SJCRH30 (cell line): ENCODE data around the gene DBN1. TPM values are rescaled to one million over a fixed set of nuclear protein-coding genes. Genes with fewer than 3 reads are reported as not detected.
"Not testable (repeated sequence)": the region's sequence is repeated elsewhere in the genome, so short reads cannot be mapped to it uniquely, and the experiment has no call there.

ENCODE experiments used
- DNase-seq, 2 experiments: peaks; one replicate each; pipeline ENCODE4 v3.0.0-alpha.2; 2015 to 2020
- H3K27ac ChIP-seq: fragments of 250-450 bp; sonication (Bioruptor Pico); 2 replicates; pipeline ENCODE4 v1.5.1; 2020; ENCODE audit warnings: mild to moderate bottlenecking, moderate library complexity
- H3K27me3 ChIP-seq: fragments of 250-450 bp; sonication (Bioruptor Pico); 2 replicates; pipeline ENCODE4 v1.5.1; 2020; ENCODE audit warnings: mild to moderate bottlenecking, moderate library complexity
- H3K36me3 ChIP-seq: fragments of 250-450 bp; sonication (Bioruptor Pico); 2 replicates; pipeline ENCODE4 v1.5.1; 2020; ENCODE audit warnings: mild to moderate bottlenecking, moderate library complexity
- H3K4me1 ChIP-seq: fragments of 250-450 bp; sonication (Bioruptor Pico); 2 replicates; pipeline ENCODE4 v1.5.1; 2020; ENCODE audit warnings: mild to moderate bottlenecking, moderate library complexity
- H3K4me3 ChIP-seq: fragments of 250-450 bp; sonication (Bioruptor Pico); 2 replicates; pipeline ENCODE4 v1.5.1; 2020; ENCODE audit warnings: mild to moderate bottlenecking, moderate library complexity
- H3K9me3 ChIP-seq: fragments of 250-450 bp; sonication (Bioruptor Pico); replicated peaks from 2 replicates; pipeline ENCODE4 v1.5.1; 2020; ENCODE audit warnings: mild to moderate bottlenecking, moderate library complexity
- total RNA-seq: library from RNA; depleted of rRNA; stranded (reverse); fragments of >200 nt; shearing (Covaris generic); gene quantifications from 2 replicates; pipeline ENCODE4 v1.2.3, GENCODE V29; 2014; rRNA removed

The DBN1 gene
- total RNA-seq, 1 experiment from 2014 or later: 265 TPM

GRCh38 chr5:177421062-177421798, 52.2 kb downstream of the DBN1 start:
- DNase-seq: peak; percentile 40 to 54
- H3K27ac ChIP-seq: no peak overlapping the region
- no peaks in the 10 kb centered on the region for H3K27me3 ChIP-seq
- no peak overlapping the region for H3K4me3 ChIP-seq
- peaks cover 14% of the 10 kb centered on the region for H3K4me1 ChIP-seq
- no peaks in the 10 kb centered on the region for H3K9me3 ChIP-seq
- no peaks in the 10 kb centered on the region for H3K36me3 ChIP-seq

DNA sequence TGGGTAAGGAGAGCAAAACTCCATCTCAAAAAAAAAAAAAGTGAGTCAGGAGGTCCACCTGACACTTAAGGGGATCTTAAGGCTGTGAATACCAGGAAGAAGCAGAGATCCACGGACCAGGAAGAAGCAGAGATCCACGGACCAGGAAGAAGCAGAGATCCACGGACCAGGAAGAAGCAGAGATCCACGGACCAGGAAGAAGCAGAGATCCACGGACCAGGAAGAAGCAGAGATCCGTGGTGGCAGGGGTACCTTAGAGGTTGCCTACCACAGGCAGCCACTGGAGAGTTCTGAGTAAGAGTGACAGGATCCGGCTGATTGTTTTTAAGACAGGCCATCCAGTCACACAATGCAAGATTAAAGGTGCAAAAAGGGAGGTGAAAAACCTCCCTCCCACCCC, 53.0 kb downstream of the DBN1 start:
- DNase-seq, H3K4me3 ChIP-seq, H3K27ac ChIP-seq, H3K9me3 ChIP-seq, H3K36me3 ChIP-seq, H3K27me3 ChIP-seq: not testable (repeated sequence)
- H3K4me1 ChIP-seq: peaks cover 13% of the 10 kb centered on the region

- H3K4me1 ChIP-seq: peaks cover 16% of the 10 kb centered on the region
- H3K4me3 ChIP-seq: no peak overlapping the region
- no peaks in the 10 kb centered on the region for H3K27me3 ChIP-seq
- H3K9me3 ChIP-seq: no peaks in the 10 kb centered on the region
- DNase-seq: peak; percentile 44 to 62
- no peak overlapping the region for H3K27ac ChIP-seq
- H3K36me3 ChIP-seq: no peaks in the 10 kb centered on the region
These were observed 54.4 kb downstream of the DBN1 start for GRCh38 chr5:177419046-177419445.

DNA sequence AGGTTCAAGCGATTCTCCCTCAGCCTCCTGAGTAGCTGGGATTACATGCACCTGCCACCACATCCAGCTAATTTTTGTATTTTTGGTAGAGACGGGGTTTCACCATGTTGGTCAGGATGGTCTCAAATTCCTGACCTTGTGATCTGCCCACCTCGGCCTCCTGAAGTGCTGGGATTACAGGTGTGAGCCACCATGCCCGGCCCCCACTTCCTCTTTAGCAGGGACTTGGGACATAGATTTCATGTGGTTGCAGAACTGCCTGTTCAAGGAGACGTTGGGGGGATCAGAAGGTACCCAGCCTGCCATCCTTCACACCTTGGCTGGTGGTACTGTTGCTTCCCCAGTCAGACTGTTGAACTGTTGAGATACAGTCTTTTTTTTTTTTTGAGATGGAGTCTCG, 56.4 kb downstream of the DBN1 start:
- H3K36me3 ChIP-seq, H3K27ac ChIP-seq, H3K9me3 ChIP-seq, DNase-seq, H3K27me3 ChIP-seq, H3K4me3 ChIP-seq: not testable (repeated sequence)
- H3K4me1 ChIP-seq: peaks cover 34% of the 10 kb centered on the region

- Histone ChIP-seq H3K9me3 (no peaks in the 10 kb centered on the region), H3K36me3 (no peaks in the 10 kb centered on the region), H3K27me3 (no peaks in the 10 kb centered on the region), H3K4me3 (no peak overlapping the region), H3K4me1 (peaks cover 32% of the 10 kb centered on the region), H3K27ac (no peak overlapping the region)
- no peak for DNase-seq
These were observed 59.0 kb downstream of the DBN1 start for GRCh38 chr5:177414481-177414880.

DNA sequence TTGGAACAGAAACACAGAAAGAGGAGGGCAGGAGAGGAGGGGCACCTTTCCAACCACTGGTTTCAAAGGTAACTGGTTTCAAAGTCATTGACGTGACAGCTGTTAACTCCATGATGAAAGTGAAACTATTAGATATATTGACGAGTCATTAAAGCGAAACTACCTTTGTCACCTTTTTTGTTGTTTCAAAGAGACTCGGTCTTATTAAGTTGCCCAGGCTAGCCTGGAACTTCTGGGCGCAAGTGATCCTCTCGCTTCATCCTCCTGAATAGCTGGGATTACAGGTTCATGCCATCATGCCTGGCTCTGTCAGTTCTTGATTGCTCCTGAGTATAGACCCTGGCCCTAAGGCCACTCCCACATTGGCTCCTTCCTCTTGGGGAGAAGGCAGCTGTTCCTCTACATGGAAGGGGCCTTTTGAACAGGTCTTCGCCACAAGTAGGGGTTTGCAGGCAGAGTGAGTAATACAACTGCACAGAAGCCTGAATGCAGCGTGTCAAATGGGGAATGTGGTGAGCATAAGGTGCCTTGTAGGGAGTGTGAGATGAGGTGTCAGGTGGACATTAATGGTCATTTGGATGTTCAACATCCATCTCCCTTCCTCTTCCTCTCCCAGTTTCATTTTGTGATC, 60.7 kb downstream of the DBN1 start:
- Histone ChIP-seq H3K27ac (peak overlapping the region; percentile 79), H3K36me3 (no peaks in the 10 kb centered on the region), H3K4me1 (peaks cover 32% of the 10 kb centered on the region), H3K4me3 (no peak overlapping the region), H3K9me3 (no peaks in the 10 kb centered on the region), H3K27me3 (no peaks in the 10 kb centered on the region)
- DNase-seq: peak; percentile 92 to 96

DNA sequence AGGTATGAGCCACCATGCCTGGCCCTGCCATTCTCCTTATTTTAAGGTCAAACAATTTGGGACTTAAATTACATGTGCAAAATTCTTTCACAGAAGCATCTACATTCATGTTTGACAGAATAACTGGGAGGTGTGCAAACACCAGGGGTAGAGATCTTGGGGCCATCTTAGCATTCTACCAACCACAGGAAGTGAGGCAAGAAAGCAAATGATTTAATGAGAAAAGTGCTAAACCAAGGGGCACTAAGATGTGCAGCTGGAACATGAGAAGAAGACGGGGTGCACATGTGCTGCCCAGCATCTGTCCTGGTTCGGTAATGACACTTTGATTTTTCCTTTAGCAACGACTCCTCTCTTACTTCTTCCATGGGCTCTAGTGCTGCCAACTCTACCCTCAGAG, 62.9 kb downstream of the DBN1 start:
- no peak overlapping the region for H3K4me3 ChIP-seq
- no peak overlapping the region for H3K27ac ChIP-seq
- H3K27me3 ChIP-seq: no peaks in the 10 kb centered on the region
- H3K36me3 ChIP-seq: no peaks in the 10 kb centered on the region
- H3K9me3 ChIP-seq: no peaks in the 10 kb centered on the region
- DNase-seq: no peak
- H3K4me1 ChIP-seq: peaks cover 32% of the 10 kb centered on the region

DNA sequence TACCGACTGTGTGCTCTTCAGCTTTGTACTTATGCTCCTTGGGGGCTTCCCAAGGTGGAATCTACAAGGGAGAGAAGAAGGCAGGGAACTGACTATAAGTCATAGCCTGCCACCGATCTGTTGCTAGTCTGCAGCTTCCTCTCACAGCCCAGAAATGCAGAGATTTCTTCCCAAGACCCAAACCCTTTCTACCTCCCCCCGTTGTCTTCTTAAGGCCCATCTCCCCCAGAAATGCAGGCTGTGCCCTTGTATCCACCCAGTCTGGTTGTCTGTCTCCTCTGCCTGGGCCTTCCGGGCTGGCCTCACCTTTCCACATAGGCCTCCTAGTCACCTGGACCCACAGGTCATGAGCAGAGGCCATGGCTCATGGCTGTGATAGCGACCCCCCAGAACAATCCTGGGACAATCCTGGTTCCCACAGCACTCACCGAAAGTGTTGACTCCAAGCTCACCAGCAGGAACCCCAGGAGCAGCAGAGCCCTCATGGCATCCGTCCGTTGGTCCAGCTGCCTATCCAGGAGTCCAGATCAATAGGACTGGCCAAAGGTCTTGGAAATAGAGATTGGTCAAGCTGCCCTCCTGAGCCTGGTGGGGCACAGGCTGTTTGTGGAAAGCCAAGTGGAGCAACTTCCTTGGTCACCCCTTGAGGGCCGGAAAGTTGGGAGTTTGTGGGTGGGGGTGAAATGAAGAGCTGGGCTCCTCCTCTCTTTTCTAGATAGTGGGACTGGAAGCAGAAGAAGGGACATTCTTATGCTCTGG, 64.2 kb downstream of the DBN1 start, which contains the start of gene F12:
Gene F12, minus strand, starts transcription at position 522 of the 759 bp plus-strand sequence. Its CDS starts 37 bp downstream, at position 485.
- Histone ChIP-seq H3K27me3 (no peaks in the 10 kb centered on the region), H3K9me3 (no peaks in the 10 kb centered on the region), H3K36me3 (no peaks in the 10 kb centered on the region), H3K4me1 (peaks cover 27% of the 10 kb centered on the region), H3K4me3 (no peak within 1 kb of the TSS), H3K27ac (no peak within 1 kb of the TSS)
- no peak for DNase-seq

Other genes with a start within 250 kb of the DBN1 start
- 24.1 and 25.4 TPM in 2 replicates for gene RAB24, start 169.9 kb downstream of the DBN1 start, total RNA-seq
- gene PRELID1, start 169.8 kb downstream of the DBN1 start, total RNA-seq: 226 and 259 TPM in 2 replicates
- 36.6 and 37.6 TPM in 2 replicates for gene MXD3, start 161.7 kb downstream of the DBN1 start, total RNA-seq
- gene LMAN2, start 122.0 kb downstream of the DBN1 start, total RNA-seq: 144 and 156 TPM in 2 replicates
- gene RGS14, start 115.7 kb downstream of the DBN1 start, total RNA-seq: 4.0 and 4.8 TPM in 2 replicates
- not detected in 2 replicates for gene SLC34A1, start 89.2 kb downstream of the DBN1 start, total RNA-seq
- gene PFN3, start 73.0 kb downstream of the DBN1 start, total RNA-seq: not detected in 2 replicates
- gene F12, start 64.1 kb downstream of the DBN1 start, total RNA-seq: 5.9 and 6.5 TPM in 2 replicates
- 45.1 and 48.4 TPM in 2 replicates for gene GRK6, start 47.0 kb downstream of the DBN1 start, total RNA-seq
- gene PRR7, start 26.8 kb downstream of the DBN1 start, total RNA-seq: 6.4 TPM in 2 replicates
- gene PDLIM7, start 24.0 kb upstream of the DBN1 start, total RNA-seq: 58.4 and 68.5 TPM in 2 replicates
- 3.0 and 6.2 TPM in 2 replicates for gene DOK3, start 36.2 kb upstream of the DBN1 start, total RNA-seq
- 68.5 and 76.8 TPM in 2 replicates for gene DDX41, start 43.3 kb upstream of the DBN1 start, total RNA-seq
- 30.8 and 33.8 TPM in 2 replicates for gene FAM193B, start 80.9 kb upstream of the DBN1 start, total RNA-seq
- 70.9 and 76.2 TPM in 2 replicates for gene TMED9, start 118.6 kb upstream of the DBN1 start, total RNA-seq
- 17.4 and 22.3 TPM in 2 replicates for gene B4GALT7, start 126.5 kb upstream of the DBN1 start, total RNA-seq